ENCODE data around the gene WDFY4.

- TF ChIP-seq CTCF (IDR thresholded peaks at IDR 0.05) (no peak), POLR2AphosphoS5 (IDR thresholded peaks at IDR 0.05) (no peak)
These were observed 197.3 kb downstream of the WDFY4 start for GRCh38 chr10:48881937-48882336.

Data from breast epithelium (tissue), 3 donors.